Mammary epithelial cell (primary cell): ENCODE results near the gene ATP2B2.

Experiments
- EZH2 ChIP-seq: IDR thresholded peaks from 2 replicates; pipeline ENCODE4 v1.6.1; 2012; ENCODE audit warnings: low read length, inconsistent platforms, borderline replicate concordance
- TF ChIP-seq, protein P1 (sequence below), 2 donors: IDR thresholded peaks in 1 of 2; conservative IDR thresholded peaks in 1 of 2; 2 replicates each; pipeline ENCODE4 v1.5.1; 2011 to 2012; ENCODE audit warnings: inconsistent platforms in 2 of 2, low read length in 2 of 2, mild to moderate bottlenecking in 2 of 2, control low read depth in 1 of 2, low read depth in 1 of 2; ENCODE audit not compliant: insufficient read depth in 1 of 2; ENCODE audit errors: extremely low read depth in 1 of 2

DNA sequence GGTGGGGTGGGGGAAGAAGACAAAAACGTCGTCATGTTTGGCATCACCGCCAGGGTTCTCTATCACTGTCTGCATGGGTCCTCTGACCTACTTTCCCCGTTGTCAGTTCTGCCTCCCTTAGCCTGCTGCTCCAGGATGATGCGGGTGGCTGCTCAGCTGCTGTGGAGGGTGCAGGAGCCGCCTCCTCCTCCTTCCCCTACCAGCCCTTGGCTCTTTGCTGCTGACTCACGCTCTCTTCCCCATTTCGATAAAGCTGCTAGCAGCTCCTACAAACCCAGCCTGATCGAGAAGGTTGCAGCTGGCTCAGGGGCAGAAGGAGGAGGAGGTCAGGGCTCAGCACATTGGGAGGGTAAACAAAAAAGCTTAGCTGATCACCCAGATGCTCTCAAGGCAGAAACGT lies 135.0 kb downstream of the ATP2B2 start:
- TF ChIP-seq, protein P1, sequence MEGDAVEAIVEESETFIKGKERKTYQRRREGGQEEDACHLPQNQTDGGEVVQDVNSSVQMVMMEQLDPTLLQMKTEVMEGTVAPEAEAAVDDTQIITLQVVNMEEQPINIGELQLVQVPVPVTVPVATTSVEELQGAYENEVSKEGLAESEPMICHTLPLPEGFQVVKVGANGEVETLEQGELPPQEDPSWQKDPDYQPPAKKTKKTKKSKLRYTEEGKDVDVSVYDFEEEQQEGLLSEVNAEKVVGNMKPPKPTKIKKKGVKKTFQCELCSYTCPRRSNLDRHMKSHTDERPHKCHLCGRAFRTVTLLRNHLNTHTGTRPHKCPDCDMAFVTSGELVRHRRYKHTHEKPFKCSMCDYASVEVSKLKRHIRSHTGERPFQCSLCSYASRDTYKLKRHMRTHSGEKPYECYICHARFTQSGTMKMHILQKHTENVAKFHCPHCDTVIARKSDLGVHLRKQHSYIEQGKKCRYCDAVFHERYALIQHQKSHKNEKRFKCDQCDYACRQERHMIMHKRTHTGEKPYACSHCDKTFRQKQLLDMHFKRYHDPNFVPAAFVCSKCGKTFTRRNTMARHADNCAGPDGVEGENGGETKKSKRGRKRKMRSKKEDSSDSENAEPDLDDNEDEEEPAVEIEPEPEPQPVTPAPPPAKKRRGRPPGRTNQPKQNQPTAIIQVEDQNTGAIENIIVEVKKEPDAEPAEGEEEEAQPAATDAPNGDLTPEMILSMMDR (conservative IDR thresholded peaks at IDR 0.05 in 1 of 2, IDR thresholded peaks at IDR 0.05 in 1 of 2; ENCODE audit: extremely low read depth in 1 of 2, insufficient read depth in 1 of 2, low read depth in 1 of 2, low read length in 2 of 2) = no peak
- no peak for TF ChIP-seq EZH2
